GM21528 (cell line): ENCODE data around the gene KRIT1.
"Not testable (repeated sequence)": the region's sequence is repeated elsewhere in the genome, so short reads cannot be mapped to it uniquely, and the experiment has no call there.

Source experiments
- ATAC-seq: cut with Tn5 transposase; IDR thresholded peaks from one replicate; pipeline ENCODE4 v1.9.1; 2021; ENCODE audit warnings: mild to moderate bottlenecking, moderate library complexity; ENCODE audit not compliant: unreplicated experiment, low FRiP score

Gene KRIT1

GRCh38 chr7:92245487-92246359 is at the start of gene KRIT1, which contains the start of gene ANKIB1:
KRIT1 (minus strand) TSS chr7:92245914; CDS start chr7:92242135, 3,779 bp downstream.
ANKIB1 (plus strand) TSS chr7:92245974; CDS start chr7:92294979, 49,005 bp downstream.
- ATAC-seq: peak; percentile 79

GRCh38 chr7:92295391-92295790 is 49.7 kb upstream of the KRIT1 start:
- no peak for ATAC-seq

- no peak for ATAC-seq
Observed at GRCh38 chr7:92293896-92294590, 48.3 kb upstream of the KRIT1 start.

GRCh38 chr7:92292981-92293380 is 47.3 kb upstream of the KRIT1 start:
- no peak for ATAC-seq

GRCh38 chr7:92289321-92289720 is 43.6 kb upstream of the KRIT1 start:
- no peak for ATAC-seq

GRCh38 chr7:92282930-92283329 is 37.2 kb upstream of the KRIT1 start:
- no peak for ATAC-seq

DNA sequence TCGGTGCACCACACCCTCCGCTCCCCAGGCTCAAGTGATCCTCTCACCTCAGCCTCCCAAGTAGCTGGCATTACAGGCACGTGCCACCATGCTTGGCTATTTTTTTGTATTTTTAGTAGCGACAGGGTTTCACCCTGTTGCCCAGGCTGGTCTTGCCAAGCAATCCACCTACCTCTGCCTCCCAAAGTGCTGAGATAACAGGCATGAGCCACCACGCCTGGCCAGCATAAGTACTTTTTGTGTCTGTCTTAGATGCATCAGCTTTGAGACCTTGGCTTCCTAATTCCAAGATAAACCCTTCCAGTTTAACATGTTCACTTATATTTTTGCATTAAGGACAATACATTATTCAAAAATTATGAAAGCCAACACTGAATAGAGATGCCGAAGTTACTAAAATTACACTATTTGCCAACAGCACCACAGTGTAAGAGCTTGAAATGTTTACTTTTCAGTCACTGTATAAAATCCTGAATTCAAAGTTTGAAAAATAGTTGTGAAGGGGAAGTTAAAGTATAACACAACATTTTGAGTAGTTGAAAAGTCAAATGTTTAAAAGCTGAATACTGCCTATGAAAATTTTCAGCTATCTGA is 36.6 kb upstream of the KRIT1 start:
- ATAC-seq: no peak

GRCh38 chr7:92281031-92281430 is 35.3 kb upstream of the KRIT1 start:
- ATAC-seq: no peak

DNA sequence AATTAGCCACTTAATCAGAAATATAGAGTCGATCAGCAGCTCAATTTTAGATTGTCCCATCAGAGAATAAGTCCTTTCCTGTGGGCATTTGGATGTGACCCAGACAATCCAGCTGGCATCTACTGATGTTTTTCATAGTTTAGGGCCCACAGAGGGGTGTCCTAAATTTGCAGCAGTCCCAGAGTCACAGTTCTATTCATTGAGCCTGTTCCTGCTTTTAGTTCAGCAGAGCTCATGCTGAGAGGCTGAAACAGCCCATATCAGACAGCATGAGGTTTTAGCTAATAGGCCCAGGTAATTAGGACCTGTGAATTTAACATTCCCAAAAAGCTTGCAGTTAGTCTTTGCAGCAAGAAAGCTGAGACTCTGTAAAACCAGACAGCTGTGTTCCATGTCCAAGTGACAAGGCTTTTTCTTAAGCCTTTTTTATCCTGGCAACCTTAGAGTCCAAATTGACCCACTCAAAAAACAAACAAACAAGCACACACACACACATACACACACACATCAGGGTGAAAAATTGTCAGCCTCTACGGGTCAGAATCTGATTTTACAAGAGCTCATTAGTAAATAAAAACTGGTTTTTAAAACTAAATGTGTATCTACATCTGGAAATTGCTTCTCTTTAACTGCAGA is 33.8 kb upstream of the KRIT1 start:
- ATAC-seq: no peak

GRCh38 chr7:92276460-92276864 is 30.7 kb upstream of the KRIT1 start:
- peak; percentile 83 for ATAC-seq

DNA sequence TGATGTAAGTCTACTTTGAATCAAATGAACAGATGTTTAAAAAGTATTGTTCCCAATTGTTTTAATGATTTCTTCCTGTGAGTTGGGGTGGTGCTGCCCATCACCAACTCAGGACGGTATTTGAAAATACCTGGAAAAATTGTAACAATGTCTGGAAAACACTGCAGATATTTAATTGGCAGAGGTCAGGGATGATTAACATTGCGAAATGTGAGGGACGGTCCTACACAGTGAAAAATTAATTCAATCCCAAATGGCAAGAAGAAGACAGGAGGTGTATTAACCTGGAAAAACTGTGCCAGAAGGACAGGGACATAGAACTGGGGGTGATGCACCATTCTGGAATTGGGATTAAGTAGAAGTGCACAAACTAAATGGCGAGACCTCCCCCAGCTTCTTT is 29.6 kb upstream of the KRIT1 start:
- no peak for ATAC-seq

- no peak for ATAC-seq
Observed at GRCh38 chr7:92268921-92269320, 23.2 kb upstream of the KRIT1 start.

- no peak for ATAC-seq
Observed at GRCh38 chr7:92266415-92267241, 20.9 kb upstream of the KRIT1 start.

- no peak for ATAC-seq
Observed at GRCh38 chr7:92260248-92260781, 14.6 kb upstream of the KRIT1 start.

- no peak for ATAC-seq
Observed at GRCh38 chr7:92259610-92260247, 14.0 kb upstream of the KRIT1 start.

GRCh38 chr7:92259062-92259461 is 13.3 kb upstream of the KRIT1 start:
- no peak for ATAC-seq

DNA sequence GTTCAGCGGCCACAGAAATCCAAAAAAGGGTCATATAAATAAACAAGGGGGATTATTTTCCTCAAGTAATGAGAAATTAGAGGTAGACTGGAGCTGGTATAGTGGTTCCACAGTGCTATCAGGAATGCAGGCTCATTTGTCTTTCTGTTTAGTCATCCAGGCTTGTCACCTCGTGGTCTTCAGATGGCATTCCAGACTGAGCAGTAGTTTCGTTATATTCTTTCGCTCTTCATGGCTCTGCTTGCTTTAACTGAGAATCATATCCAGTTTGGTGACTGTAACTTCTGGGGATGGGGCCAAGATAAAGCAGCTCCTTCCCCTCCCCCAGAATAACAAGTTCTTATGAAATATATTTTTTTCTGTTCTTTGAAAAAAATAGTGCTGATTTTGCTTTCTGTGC is 9.6 kb upstream of the KRIT1 start:
- ATAC-seq: no peak

GRCh38 chr7:92254800-92255199 is 9.1 kb upstream of the KRIT1 start:
- not testable (repeated sequence) for ATAC-seq

- ATAC-seq: no peak
Observed at GRCh38 chr7:92253251-92253650, 7.5 kb upstream of the KRIT1 start.
